Thoracic aorta (tissue), 2 donors: Measurements from ENCODE around the gene DPF3. TPM values are rescaled to one million over a fixed set of nuclear protein-coding genes. Genes with fewer than 3 reads are reported as not detected.

ENCODE experiments used
- ATAC-seq: fragments of 150-250 bp; one replicate; pipeline ENCODE4 v1.8.0; 2017; ENCODE audit warnings: low read depth; ENCODE audit not compliant: insufficient number of reproducible peaks, low FRiP score
- DNase-seq: peaks from one replicate; pipeline ENCODE4 v3.0.0-alpha.2; 2020; ENCODE audit warnings: low spot score
- H3K27ac ChIP-seq, 2 donors: fragments of 200-600 bp; sonication (generic); 1 replicate in 1 of 2; 2 replicates in 1 of 2; pipeline ENCODE4 v1.5.1; 2016; ENCODE audit warnings: mild to moderate bottlenecking in 2 of 2, moderate library complexity in 2 of 2
- H3K27me3 ChIP-seq: fragments of 200-600 bp; sonication (generic); replicated peaks from 2 replicates; pipeline ENCODE4 v1.6.0; 2016; ENCODE audit warnings: mild to moderate bottlenecking; ENCODE audit not compliant: insufficient read depth
- H3K36me3 ChIP-seq: fragments of 200-600 bp; sonication (generic); one replicate; pipeline ENCODE4 v1.5.1; 2016
- H3K4me1 ChIP-seq, 2 donors: fragments of 200-600 bp; sonication (generic); 1 replicate in 1 of 2; 2 replicates in 1 of 2; pipeline versions ENCODE4 v1.5.1 to v1.6.0; 2016; ENCODE audit warnings: low read depth in 2 of 2, mild to moderate bottlenecking in 1 of 2; ENCODE audit not compliant: control insufficient read depth in 1 of 2
- H3K4me3 ChIP-seq: fragments of 200-600 bp; sonication (generic); 2 replicates; pipeline ENCODE4 v1.5.1; 2016; ENCODE audit warnings: mild to moderate bottlenecking
- H3K9me3 ChIP-seq: fragments of 200-600 bp; sonication (generic); 2 replicates; pipeline ENCODE4 v1.5.1; 2016
- CTCF ChIP-seq: fragments of 200-600 bp; sonication (generic); IDR thresholded peaks from one replicate; pipeline ENCODE4 v1.5.1; 2019; ENCODE audit warnings: antibody characterized with exemption
- total RNA-seq, 2 donors: library from RNA; depleted of rRNA; stranded (reverse); fragments of >200 nt; gene quantifications; one replicate each; pipeline versions ENCODE4 v1.1.0 to v1.2.3, GENCODE V29; 2016

Gene DPF3
- total RNA-seq, 2 donors from 2014 or later = 2.2 to 8.9 TPM

- TF ChIP-seq CTCF = no peak
- DNase-seq = no peak
- no peak overlapping the region for H3K4me3 ChIP-seq
- no peaks in the 10 kb centered on the region for H3K27me3 ChIP-seq
- no peak overlapping the region for H3K27ac ChIP-seq
- no peaks in the 10 kb centered on the region for H3K4me1 ChIP-seq
- no peaks in the 10 kb centered on the region for H3K9me3 ChIP-seq
- no peak for ATAC-seq
- H3K36me3 ChIP-seq = no peaks in the 10 kb centered on the region
These were observed 286.3 kb downstream of the DPF3 start for GRCh38 chr14:72607386-72608130.

- DNase-seq (no peak), ATAC-seq (no peak)
- Histone ChIP-seq H3K36me3 (no peaks in the 10 kb centered on the region), H3K27ac (no peak overlapping the region), H3K9me3 (no peaks in the 10 kb centered on the region), H3K4me1 (no peaks in the 10 kb centered on the region), H3K4me3 (no peak overlapping the region), H3K27me3 (no peaks in the 10 kb centered on the region)
- no peak for TF ChIP-seq CTCF
These were observed 287.0 kb downstream of the DPF3 start for GRCh38 chr14:72606879-72607278.

- no peak for TF ChIP-seq CTCF
- Histone ChIP-seq H3K4me1 (no peaks in the 10 kb centered on the region), H3K36me3 (no peaks in the 10 kb centered on the region), H3K27me3 (no peaks in the 10 kb centered on the region), H3K27ac (no peak overlapping the region), H3K9me3 (no peaks in the 10 kb centered on the region), H3K4me3 (no peak overlapping the region)
- DNase-seq (no peak), ATAC-seq (no peak)
These were observed 288.0 kb downstream of the DPF3 start for GRCh38 chr14:72605921-72606220.

- Histone ChIP-seq H3K36me3 (no peaks in the 10 kb centered on the region), H3K9me3 (no peaks in the 10 kb centered on the region), H3K4me3 (no peak overlapping the region), H3K27me3 (no peaks in the 10 kb centered on the region), H3K4me1 (no peaks in the 10 kb centered on the region), H3K27ac (no peak overlapping the region)
- no peak for TF ChIP-seq CTCF
- ATAC-seq (no peak), DNase-seq (no peak)
These were observed 288.6 kb downstream of the DPF3 start for GRCh38 chr14:72605096-72605920.

- Histone ChIP-seq H3K4me3 (no peak overlapping the region), H3K36me3 (no peaks in the 10 kb centered on the region), H3K9me3 (no peaks in the 10 kb centered on the region), H3K27me3 (no peaks in the 10 kb centered on the region), H3K27ac (no peak overlapping the region), H3K4me1 (no peaks in the 10 kb centered on the region)
- no peak for DNase-seq
- no peak for TF ChIP-seq CTCF
- no peak for ATAC-seq
These were observed 289.8 kb downstream of the DPF3 start for GRCh38 chr14:72604133-72604532.
